Neural cell (in vitro differentiated cells): Measurements from ENCODE around the gene MAMDC4. TPM values are rescaled to one million over a fixed set of nuclear protein-coding genes. Genes with fewer than 3 reads are reported as not detected.
"Not testable (repeated sequence)": the region's sequence is repeated elsewhere in the genome, so short reads cannot be mapped to it uniquely, and the experiment has no call there.

Experiments
- H2AFZ ChIP-seq: fragments of 200-600, 300-800 bp; sonication (generic), shearing (Covaris generic); 2 replicates; pipeline ENCODE4 v1.6.0; 2014; ENCODE audit warnings: low read depth, mild to moderate bottlenecking, antibody characterized with exemption, low read length, moderate library complexity
- H3F3A ChIP-seq: fragments of 200-600 bp; shearing (Covaris generic); 2 replicates; pipeline ENCODE4 v1.6.1; 2016; ENCODE audit warnings: mild to moderate bottlenecking, moderate library complexity, mixed read lengths, antibody characterized with exemption, low read length; ENCODE audit not compliant: insufficient read depth, poor library complexity, severe bottlenecking
- H3K27ac ChIP-seq: fragments of 200-600, 300-800 bp; sonication (generic), shearing (Covaris generic); 2 replicates; pipeline ENCODE4 v1.5.1; 2014; ENCODE audit warnings: mild to moderate bottlenecking, low read length, moderate library complexity
- H3K27me3 ChIP-seq: fragments of 300-800, 200-600 bp; sonication (generic), shearing (Covaris generic); 2 replicates; pipeline ENCODE4 v1.6.0; 2014; ENCODE audit warnings: mild to moderate bottlenecking, low read depth, low read length, moderate library complexity; ENCODE audit not compliant: insufficient read depth
- H3K36me3 ChIP-seq: fragments of 300-800, 200-600 bp; sonication (generic), shearing (Covaris generic); 2 replicates; pipeline ENCODE4 v1.5.1; 2014; ENCODE audit warnings: mild to moderate bottlenecking, antibody characterized with exemption, low read length, moderate library complexity; ENCODE audit not compliant: insufficient read depth
- H3K4me2 ChIP-seq: fragments of 300-800, 200-600 bp; sonication (generic), shearing (Covaris generic); 2 replicates; pipeline ENCODE4 v1.6.0; 2014; ENCODE audit warnings: mild to moderate bottlenecking, low read length
- H3K4me3 ChIP-seq: fragments of 300-800, 200-600 bp; sonication (generic), shearing (Covaris generic); 2 replicates; pipeline ENCODE4 v1.5.1; 2014; ENCODE audit warnings: mild to moderate bottlenecking, low read length, moderate library complexity
- H3K79me2 ChIP-seq: fragments of 200-600 bp; shearing (Covaris generic); replicated peaks from 2 replicates; pipeline ENCODE4 v1.6.0; 2014; ENCODE audit warnings: mild to moderate bottlenecking, low read length, moderate library complexity; ENCODE audit not compliant: insufficient read depth
- H3K9ac ChIP-seq: fragments of 300-800, 200-600 bp; sonication (generic), shearing (Covaris generic); 2 replicates; pipeline ENCODE4 v1.6.1; 2016; ENCODE audit warnings: mild to moderate bottlenecking, low read length, mixed read lengths
- H3K9me2 ChIP-seq: fragments of 200-600 bp; shearing (Covaris generic); 2 replicates; pipeline ENCODE4 v1.6.1; 2016; ENCODE audit warnings: mild to moderate bottlenecking, low read length, mixed read lengths; ENCODE audit not compliant: insufficient read depth
- H3K9me3 ChIP-seq: fragments of 200-600, 300-800 bp; sonication (generic), shearing (Covaris generic); 2 replicates; pipeline ENCODE4 v1.6.1; 2016; ENCODE audit warnings: mild to moderate bottlenecking, mixed run types, low read length, moderate library complexity, mixed read lengths
- H4K20me1 ChIP-seq: fragments of 200-600 bp; shearing (Covaris generic); 2 replicates; pipeline ENCODE4 v1.6.1; 2016; ENCODE audit warnings: mild to moderate bottlenecking, mixed run types; ENCODE audit not compliant: insufficient read depth
- CTCF ChIP-seq: fragments of 450-650 bp; IDR thresholded peaks from 2 replicates; pipeline ENCODE4 v1.5.1; 2014; ENCODE audit warnings: antibody characterized with exemption, mild to moderate bottlenecking, moderate library complexity; ENCODE audit not compliant: poor library complexity, severe bottlenecking
- EP300 ChIP-seq: fragments of 450-650 bp; conservative IDR thresholded peaks from 2 replicates; pipeline ENCODE4 v1.6.1; 2014; ENCODE audit warnings: antibody characterized with exemption, mild to moderate bottlenecking, moderate library complexity; ENCODE audit not compliant: poor library complexity, severe bottlenecking
- EZH2 ChIP-seq: fragments of 200-600, 300-800 bp; shearing (Covaris generic), sonication (generic); IDR thresholded peaks from 2 replicates; pipeline ENCODE4 v1.6.1; 2014; ENCODE audit warnings: antibody characterized with exemption, low read length, borderline replicate concordance, mild to moderate bottlenecking; ENCODE audit not compliant: insufficient read depth, poor library complexity, severe bottlenecking
- MXI1 ChIP-seq: fragments of 450-650 bp; conservative IDR thresholded peaks from 2 replicates; pipeline ENCODE4 v1.6.1; 2014; ENCODE audit warnings: antibody characterized with exemption, mild to moderate bottlenecking; ENCODE audit not compliant: poor library complexity, severe bottlenecking
- POLR2AphosphoS5 ChIP-seq: IDR thresholded peaks from 2 replicates; pipeline ENCODE4 v1.6.1; 2012
- RAD21 ChIP-seq: fragments of 450-650 bp; conservative IDR thresholded peaks from 2 replicates; pipeline ENCODE4 v1.6.1; 2014; ENCODE audit warnings: antibody characterized with exemption, mild to moderate bottlenecking, moderate library complexity
- REST ChIP-seq: IDR thresholded peaks from 2 replicates; pipeline ENCODE4 v1.6.1; 2012; ENCODE audit warnings: borderline replicate concordance
- SMC3 ChIP-seq: fragments of 450-650 bp; conservative IDR thresholded peaks from 2 replicates; pipeline ENCODE4 v1.6.1; 2014; ENCODE audit warnings: antibody characterized with exemption, mild to moderate bottlenecking, moderate library complexity; ENCODE audit not compliant: poor library complexity
- TAF1 ChIP-seq: IDR thresholded peaks from 2 replicates; pipeline ENCODE4 v1.6.1; 2012; ENCODE audit warnings: low read depth
- polyA plus RNA-seq: library from polyadenylated mRNA; depleted of rRNA; stranded (reverse); fragments of >200 nt; gene quantifications from 2 replicates; pipeline ENCODE4 v1.2.3, GENCODE V29; 2014

The MAMDC4 gene
- polyA plus RNA-seq, 1 donor from 2014 or later = 13.1 TPM

- H3K27me3 ChIP-seq, H4K20me1 ChIP-seq, H3K4me2 ChIP-seq, H3K36me3 ChIP-seq, H3K27ac ChIP-seq, H2AFZ ChIP-seq, H3K9ac ChIP-seq, H3K9me3 ChIP-seq, H3K79me2 ChIP-seq, H3K9me2 ChIP-seq, H3F3A ChIP-seq: not testable (repeated sequence)
- TF ChIP-seq CTCF = peak; percentile 50
- peak overlapping the region; percentile 76 for H3K4me3 ChIP-seq
These were observed 8.1 kb upstream of the MAMDC4 start for GRCh38 chr9:136843801-136844740.

GRCh38 chr9:136844761-136845464 lies 7.2 kb upstream of the MAMDC4 start:
- H3K36me3 ChIP-seq = no peaks in the 10 kb centered on the region
- no peaks in the 10 kb centered on the region for H4K20me1 ChIP-seq
- no peak overlapping the region for H3K27ac ChIP-seq
- H3K9me3 ChIP-seq = no peaks in the 10 kb centered on the region
- no peak overlapping the region for H3K4me2 ChIP-seq
- no peaks in the 10 kb centered on the region for H3K27me3 ChIP-seq
- no peak overlapping the region for H3K9ac ChIP-seq
- H3K9me2 ChIP-seq = no peaks in the 10 kb centered on the region
- TF ChIP-seq SMC3 (no peak), EZH2 (no peak), CTCF (no peak), MXI1 (no peak), EP300 (no peak), RAD21 (no peak), REST (no peak), TAF1 (no peak), POLR2AphosphoS5 (no peak)
- no peaks in the 10 kb centered on the region for H3K79me2 ChIP-seq
- no peak overlapping the region for H3K4me3 ChIP-seq
- no peak overlapping the region for H2AFZ ChIP-seq
- H3F3A ChIP-seq = no peaks in the 10 kb centered on the region
